ENCODE results near the gene FRYL.

The FRYL gene

GRCh38 chr4:48499551-48500066 lies 280.5 kb downstream of the FRYL start:
- in situ Hi-C loops (cut with MboI; ENCODE audit: low sequenced_read_pairs): no loop called here

- in situ Hi-C loops (cut with MboI; ENCODE audit: low sequenced_read_pairs): no loop called here
Measured at GRCh38 chr4:48498895-48499294, 281.2 kb downstream of the FRYL start.

GRCh38 chr4:48495941-48496340 lies 284.1 kb downstream of the FRYL start:
- in situ Hi-C loops (cut with MboI; ENCODE audit: low sequenced_read_pairs): no loop called here

DNA sequence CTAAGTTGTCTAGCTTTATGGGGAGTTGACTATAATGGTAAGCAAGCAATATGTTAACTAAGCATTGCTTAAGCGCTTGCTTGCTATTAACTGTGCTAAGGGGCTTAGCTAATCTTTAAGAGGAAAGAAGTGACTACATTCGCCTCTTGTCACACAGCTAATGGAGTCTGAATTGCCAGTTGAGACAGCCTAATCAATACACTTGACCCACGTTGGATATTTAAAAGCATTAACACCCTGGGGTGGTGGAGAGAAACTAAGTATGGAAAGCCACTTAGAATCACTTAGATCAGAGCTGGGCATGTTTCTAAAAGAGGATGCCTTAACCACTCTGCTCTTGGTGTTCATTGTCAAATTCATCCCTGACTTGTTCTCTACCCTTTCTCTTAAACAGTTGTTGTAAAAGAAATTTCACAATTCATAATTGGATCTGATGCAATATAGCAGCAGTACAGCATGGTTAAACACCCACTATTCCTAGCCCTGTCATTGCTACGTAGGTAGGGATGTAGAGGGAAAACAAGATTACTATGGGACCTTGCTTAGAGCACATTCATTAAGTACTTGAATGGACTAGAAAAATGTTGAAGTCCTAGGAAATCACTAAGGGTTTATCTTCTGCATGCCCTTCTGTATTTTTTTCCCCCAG lies 286.5 kb downstream of the FRYL start:
- in situ Hi-C loops (cut with MboI; ENCODE audit: low sequenced_read_pairs): no loop called here

DNA sequence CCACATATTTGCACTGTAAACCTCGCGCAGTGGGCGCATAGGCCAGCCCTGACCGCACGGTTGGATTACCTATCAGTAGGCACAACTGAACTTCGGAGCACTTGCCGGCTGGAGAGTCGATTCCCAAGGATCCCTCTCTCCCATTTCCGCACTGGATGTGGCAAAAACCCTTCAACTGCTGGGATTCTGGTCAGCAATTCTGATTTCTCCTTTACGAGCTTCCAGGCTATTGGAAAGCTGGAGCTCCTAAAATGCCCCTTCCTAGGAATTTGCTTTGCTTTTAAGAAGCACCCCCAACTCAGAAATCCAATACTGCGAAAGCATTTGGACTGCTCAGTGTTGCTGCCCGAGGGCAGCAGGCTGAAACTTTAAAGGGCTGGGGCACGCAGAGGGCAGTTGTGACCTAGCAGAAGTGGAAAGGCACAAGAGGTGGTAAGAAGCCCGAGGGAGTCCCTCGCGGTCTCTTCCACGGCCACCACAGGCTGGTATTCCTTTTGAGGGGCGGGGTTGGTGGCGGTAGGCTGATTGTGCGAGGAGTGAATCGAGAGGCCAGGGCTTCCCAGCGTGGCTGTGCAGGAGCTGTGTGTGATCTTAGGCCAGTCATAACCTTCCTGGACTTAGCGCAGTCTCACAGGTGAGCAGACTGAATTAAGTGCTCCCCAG lies 288.4 kb downstream of the FRYL start:
- in situ Hi-C loops (cut with MboI; ENCODE audit: low sequenced_read_pairs): no loop called here

GRCh38 chr4:48490680-48491513 lies 289.2 kb downstream of the FRYL start:
- in situ Hi-C loops (cut with MboI; ENCODE audit: low sequenced_read_pairs): no loop called here

DNA sequence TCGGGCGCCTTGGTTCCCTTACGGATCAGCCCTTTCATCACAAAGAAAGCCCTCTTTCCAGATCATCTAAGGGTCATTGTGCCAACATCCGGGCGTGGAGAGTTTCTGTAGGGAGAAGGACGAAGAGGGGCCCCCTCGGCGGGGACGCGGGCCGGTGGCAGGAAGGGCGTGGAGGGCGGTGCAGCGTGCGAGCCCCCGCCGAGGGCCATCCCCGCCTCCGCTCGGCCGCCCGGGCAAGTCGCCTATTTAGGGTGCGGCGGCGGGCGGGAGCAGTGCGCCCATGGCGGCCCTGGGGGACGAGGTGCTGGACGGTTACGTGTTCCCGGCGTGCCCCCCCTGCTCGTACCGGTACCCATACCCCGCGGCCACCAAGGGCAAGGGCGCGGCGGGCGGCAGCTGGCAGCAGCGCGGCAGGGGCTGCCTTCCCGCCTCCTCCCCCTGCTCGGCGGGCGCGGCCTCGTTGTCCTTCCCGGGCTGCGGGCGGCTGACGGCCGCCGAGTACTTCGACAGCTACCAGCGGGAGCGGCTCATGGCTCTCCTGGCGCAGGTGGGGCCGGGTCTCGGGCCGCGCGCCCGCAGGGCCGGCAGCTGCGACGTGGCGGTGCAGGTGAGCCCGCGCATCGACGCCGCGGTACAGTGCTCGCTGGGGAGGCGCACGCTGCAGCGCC lies 289.9 kb downstream of the FRYL start, which contains the start of gene ZAR1:
Gene ZAR1, plus strand, starts transcription at position 241 of the 668 bp plus-strand sequence. Its CDS starts 40 bp downstream, at position 281.
- in situ Hi-C loops (cut with MboI; ENCODE audit: low sequenced_read_pairs): no loop called here

DNA sequence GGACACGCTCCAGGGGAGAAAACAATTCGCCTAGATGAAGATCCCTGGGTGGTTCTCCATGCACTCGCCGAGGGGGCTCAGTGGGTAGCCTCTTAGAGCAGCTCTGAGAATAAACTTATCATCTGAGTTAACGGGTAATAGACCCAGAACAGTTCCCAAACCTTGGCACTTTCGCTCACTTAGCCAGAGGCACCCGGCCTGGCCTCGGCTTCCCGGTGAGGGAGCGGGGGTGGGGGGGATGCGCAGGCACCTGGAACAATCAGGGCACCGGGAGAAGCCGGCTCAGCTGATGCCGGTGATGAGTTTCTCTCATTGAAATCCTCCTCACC lies 290.4 kb downstream of the FRYL start:
- in situ Hi-C loops (cut with MboI; ENCODE audit: low sequenced_read_pairs): no loop called here

GRCh38 chr4:48484494-48485168 lies 295.4 kb downstream of the FRYL start:
- in situ Hi-C loops (cut with MboI; ENCODE audit: low sequenced_read_pairs): no loop called here

DNA sequence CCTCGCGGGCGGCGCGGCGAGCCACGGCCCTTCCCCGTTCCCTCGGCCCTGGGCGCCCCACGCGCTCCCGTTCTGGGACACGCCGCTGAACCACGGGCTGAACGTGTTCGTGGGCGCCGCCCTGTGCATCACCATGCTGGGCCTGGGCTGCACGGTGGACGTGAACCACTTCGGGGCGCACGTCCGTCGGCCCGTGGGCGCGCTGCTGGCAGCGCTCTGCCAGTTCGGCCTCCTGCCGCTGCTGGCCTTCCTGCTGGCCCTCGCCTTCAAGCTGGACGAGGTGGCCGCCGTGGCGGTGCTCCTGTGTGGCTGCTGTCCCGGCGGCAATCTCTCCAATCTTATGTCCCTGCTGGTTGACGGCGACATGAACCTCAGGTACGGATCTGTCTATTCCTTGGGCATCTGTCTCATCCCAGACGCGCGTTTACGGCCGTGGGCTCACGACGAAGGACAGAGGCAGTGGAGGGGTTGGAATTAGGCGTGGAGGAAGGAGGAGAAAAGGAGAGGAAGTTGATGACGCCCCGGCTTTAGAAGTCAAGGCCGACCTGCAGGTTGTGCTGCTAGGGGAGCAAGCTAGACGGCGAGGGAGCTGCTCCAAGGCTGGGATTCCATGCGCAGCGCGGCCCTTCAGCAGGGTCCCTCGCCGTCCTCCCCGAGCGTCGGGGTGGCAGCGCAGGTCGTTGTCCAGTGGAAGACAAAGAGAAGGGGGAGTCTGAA lies 296.1 kb downstream of the FRYL start:
- in situ Hi-C loops (cut with MboI; ENCODE audit: low sequenced_read_pairs): no loop called here

GRCh38 chr4:48483006-48483776 lies 296.9 kb downstream of the FRYL start, which contains the start of gene SLC10A4:
Gene SLC10A4, plus strand, starts transcription at chr4:48483343. Its CDS starts 219 bp downstream, at chr4:48483562.
- in situ Hi-C loops (cut with MboI; ENCODE audit: low sequenced_read_pairs): no loop called here

DNA sequence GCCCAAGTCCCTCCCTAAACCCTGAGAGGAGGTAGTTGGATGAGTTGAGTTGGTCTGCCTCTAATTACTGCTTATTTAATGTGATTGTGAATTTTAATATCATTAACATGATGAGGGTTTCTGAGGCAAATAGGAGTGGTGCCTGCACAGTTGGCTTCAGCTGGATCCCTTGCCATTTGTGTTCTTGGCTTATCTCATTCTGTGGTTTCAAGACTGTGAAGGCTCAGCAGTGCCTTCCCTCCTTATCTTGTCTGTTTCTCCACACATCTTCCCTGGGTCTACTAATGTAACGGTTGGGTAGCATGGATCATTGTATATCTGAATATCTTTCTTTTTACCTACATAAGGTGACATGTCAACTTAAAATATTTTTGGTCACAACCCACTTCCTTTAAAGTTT lies 298.5 kb downstream of the FRYL start:
- in situ Hi-C loops (cut with MboI; ENCODE audit: low sequenced_read_pairs): no loop called here

DNA sequence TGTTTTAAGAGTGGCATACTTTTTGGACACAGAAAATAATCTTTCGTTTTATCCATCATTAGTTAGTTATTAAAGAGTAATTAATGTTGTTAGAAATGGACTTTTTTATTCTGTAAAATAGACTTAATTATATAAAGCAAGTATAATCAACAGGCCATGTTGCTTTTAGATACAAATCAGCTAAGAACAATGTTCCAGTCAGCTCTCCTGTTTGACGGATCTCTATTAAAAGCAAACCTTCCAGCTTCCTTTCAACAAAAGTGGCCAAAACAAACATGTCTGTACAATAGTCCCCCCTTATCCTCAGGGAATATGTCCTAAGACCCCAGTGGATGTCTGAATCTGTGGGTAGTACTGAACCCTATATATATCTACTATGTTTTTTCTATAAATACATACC lies 301.8 kb downstream of the FRYL start:
- in situ Hi-C loops (cut with MboI; ENCODE audit: low sequenced_read_pairs): no loop called here

DNA sequence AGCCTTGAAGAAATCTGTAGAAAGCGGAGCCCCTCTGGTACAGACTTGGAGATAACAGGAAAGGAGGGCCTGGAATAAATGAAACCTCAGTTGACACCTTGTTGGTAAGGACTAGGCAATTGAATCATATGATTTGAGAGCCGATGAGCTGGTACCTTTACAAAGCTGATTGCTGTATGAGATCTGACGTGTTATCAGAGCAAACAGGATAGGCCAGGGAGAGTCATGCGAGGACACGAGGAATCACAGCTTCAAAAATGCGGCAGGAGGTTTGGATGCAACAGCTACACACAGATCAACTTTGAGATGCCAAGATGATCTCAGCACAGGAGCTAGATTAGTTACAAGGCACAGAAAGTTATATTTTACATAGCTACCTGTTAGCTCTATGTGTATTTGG lies 304.3 kb downstream of the FRYL start:
- in situ Hi-C loops (cut with MboI; ENCODE audit: low sequenced_read_pairs): no loop called here

DNA sequence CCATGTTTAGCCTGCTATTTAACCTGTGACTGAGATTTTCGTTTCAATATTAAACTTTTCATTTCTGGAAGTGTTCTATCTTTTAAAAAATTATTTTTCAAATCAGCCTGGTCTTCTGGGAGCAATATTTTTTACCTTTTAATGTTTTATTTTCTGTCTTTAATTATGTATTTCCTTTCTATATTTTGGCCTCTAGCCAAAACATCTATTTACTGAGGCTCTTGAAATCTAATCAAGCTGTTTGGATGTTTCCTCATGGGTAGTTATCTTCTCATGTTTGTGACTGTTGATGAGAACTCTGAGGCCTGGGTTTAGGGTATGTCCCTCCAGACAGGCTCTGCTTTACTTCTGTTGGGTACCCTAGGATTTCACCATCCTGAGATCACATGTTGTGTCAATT lies 307.3 kb downstream of the FRYL start:
- in situ Hi-C loops (cut with MboI; ENCODE audit: low sequenced_read_pairs): no loop called here

DNA sequence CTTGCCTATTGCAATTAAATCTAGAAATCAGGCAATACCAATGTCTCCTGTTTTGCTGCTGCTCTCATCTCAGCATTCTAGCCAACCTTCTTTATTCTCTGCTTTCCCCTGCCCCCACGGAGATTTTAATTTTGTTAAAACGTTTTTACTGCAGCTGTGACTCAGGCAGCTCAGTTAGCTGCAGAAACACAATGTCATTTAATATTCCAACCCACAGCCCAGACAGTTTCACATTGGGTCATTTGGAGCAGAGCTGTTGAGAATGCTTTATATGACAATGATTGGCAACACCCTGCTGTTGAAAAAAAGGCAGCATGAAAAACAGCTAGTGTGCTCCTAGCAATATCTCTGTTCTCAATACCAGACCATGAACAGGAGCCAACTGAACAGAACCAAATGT lies 309.5 kb downstream of the FRYL start:
- in situ Hi-C loops (cut with MboI; ENCODE audit: low sequenced_read_pairs): no loop called here

DNA sequence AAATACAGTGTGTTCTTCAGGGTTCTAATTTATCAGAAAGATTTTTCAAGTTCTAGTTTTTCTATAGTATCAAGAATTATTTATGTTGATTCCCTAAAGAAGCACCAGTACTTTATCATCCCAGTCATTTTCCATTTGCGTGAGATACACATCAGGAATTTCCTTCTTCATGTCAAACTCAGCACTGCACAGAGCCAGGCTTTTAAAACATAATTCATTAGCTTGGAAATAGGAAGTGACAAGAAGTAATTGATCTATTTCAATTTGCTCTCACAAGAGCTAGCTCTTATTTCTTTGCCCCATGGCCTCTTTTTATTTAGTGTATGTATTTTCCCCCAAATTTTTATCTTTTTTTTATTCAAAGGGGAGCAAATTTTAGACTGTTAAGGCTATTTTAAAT lies 309.9 kb downstream of the FRYL start:
- in situ Hi-C loops (cut with MboI; ENCODE audit: low sequenced_read_pairs): no loop called here

GRCh38 chr4:48467891-48468290 lies 312.2 kb downstream of the FRYL start:
- in situ Hi-C loops (cut with MboI; ENCODE audit: low sequenced_read_pairs): no loop called here

- in situ Hi-C loops (cut with MboI; ENCODE audit: low sequenced_read_pairs): no loop called here
Measured at GRCh38 chr4:48467442-48467841, 312.6 kb downstream of the FRYL start.

All from HL-60/S4 (cell line).